ENCODE measurements around the gene EXT2.

DNA sequence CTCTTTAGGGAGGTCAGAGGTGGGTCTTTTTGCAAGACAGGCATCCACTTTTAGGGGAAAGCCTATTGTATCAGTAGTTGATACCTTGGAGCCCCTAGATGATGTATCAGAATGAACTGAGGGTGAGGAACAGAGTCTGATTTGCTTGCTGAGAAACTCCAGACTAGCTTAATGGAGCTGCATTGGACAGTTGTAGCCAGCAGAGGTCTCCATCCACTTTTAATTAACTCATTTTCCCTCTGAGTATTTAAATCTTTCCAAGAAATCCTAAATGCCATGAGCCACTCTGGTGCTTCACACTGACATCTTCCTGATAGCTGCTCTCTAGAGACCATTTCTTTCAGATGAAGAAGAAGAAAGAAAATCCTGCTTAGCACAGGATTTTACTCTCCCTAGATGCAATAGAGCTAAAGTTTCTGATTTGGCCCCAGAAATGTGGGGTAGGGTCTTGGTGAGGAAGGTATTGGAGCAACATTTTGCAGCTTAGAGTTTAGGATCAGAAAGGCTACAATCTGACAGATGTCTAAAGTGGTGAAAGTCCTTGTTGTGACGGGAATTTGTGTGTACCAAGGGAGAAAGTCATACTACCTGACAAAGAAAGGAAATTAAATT, 38.0 kb downstream of the EXT2 start:
- TF ChIP-seq, protein P1, sequence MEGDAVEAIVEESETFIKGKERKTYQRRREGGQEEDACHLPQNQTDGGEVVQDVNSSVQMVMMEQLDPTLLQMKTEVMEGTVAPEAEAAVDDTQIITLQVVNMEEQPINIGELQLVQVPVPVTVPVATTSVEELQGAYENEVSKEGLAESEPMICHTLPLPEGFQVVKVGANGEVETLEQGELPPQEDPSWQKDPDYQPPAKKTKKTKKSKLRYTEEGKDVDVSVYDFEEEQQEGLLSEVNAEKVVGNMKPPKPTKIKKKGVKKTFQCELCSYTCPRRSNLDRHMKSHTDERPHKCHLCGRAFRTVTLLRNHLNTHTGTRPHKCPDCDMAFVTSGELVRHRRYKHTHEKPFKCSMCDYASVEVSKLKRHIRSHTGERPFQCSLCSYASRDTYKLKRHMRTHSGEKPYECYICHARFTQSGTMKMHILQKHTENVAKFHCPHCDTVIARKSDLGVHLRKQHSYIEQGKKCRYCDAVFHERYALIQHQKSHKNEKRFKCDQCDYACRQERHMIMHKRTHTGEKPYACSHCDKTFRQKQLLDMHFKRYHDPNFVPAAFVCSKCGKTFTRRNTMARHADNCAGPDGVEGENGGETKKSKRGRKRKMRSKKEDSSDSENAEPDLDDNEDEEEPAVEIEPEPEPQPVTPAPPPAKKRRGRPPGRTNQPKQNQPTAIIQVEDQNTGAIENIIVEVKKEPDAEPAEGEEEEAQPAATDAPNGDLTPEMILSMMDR (conservative IDR thresholded peaks at IDR 0.05): peak; percentile 83
- TF ChIP-seq ZFX (IDR thresholded peaks at IDR 0.05): no peak

Measured in C4-2B (cell line).